ENCODE results near the gene TCFL5.

The TCFL5 gene

DNA sequence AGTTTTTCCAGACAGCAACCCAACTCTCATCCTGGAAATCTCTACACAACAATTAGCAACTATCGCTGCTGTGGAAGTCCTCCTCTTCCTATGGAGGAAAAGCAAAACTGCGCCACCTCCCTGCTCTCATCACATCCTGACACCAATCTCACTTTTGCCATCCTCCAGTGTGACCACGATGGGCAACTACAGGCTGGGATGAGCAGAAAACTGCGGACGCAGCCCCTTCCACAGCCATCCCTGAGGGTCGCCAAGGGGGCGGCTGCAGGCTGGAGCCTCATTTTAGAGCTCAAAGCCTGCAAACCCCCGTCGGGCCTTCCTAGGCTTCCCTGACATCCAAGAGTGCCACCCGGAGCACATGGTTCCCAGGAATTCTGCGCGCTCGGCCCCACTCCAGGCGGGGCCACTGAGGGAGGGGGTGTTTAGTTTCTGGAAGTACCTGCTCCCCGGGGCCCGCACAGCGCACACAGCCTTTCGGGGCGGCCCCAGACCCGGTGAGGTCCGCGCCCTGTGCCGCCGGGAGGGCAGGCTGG, 1.2 kb downstream of the TCFL5 start (continued):
- TF ChIP-seq, protein P1, sequence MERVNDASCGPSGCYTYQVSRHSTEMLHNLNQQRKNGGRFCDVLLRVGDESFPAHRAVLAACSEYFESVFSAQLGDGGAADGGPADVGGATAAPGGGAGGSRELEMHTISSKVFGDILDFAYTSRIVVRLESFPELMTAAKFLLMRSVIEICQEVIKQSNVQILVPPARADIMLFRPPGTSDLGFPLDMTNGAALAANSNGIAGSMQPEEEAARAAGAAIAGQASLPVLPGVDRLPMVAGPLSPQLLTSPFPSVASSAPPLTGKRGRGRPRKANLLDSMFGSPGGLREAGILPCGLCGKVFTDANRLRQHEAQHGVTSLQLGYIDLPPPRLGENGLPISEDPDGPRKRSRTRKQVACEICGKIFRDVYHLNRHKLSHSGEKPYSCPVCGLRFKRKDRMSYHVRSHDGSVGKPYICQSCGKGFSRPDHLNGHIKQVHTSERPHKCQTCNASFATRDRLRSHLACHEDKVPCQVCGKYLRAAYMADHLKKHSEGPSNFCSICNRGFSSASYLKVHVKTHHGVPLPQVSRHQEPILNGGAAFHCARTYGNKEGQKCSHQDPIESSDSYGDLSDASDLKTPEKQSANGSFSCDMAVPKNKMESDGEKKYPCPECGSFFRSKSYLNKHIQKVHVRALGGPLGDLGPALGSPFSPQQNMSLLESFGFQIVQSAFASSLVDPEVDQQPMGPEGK (tag by site-specific recombination; IDR thresholded peaks at IDR 0.05), result peak; percentile 37; the same call in 1 of the 2 replicates
- peak; percentile 40 for TF ChIP-seq GLIS2 (tag by site-specific recombination; IDR thresholded peaks at IDR 0.05)
- no peak for TF ChIP-seq ZNF404 (tag by site-specific recombination; IDR thresholded peaks at IDR 0.05)
- TF ChIP-seq ZFP41 (tag by site-specific recombination; IDR thresholded peaks at IDR 0.05; ENCODE audit: borderline replicate concordance), result no peak
- TF ChIP-seq KLF8 (tag by site-specific recombination; IDR thresholded peaks at IDR 0.05), result peak; percentile 28; the same call in 1 of the 2 replicates
- TF ChIP-seq, protein P2, sequence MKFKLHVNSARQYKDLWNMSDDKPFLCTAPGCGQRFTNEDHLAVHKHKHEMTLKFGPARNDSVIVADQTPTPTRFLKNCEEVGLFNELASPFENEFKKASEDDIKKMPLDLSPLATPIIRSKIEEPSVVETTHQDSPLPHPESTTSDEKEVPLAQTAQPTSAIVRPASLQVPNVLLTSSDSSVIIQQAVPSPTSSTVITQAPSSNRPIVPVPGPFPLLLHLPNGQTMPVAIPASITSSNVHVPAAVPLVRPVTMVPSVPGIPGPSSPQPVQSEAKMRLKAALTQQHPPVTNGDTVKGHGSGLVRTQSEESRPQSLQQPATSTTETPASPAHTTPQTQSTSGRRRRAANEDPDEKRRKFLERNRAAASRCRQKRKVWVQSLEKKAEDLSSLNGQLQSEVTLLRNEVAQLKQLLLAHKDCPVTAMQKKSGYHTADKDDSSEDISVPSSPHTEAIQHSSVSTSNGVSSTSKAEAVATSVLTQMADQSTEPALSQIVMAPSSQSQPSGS (tag by site-specific recombination; IDR thresholded peaks at IDR 0.05; ENCODE audit: low read depth), result no peak
- peak; percentile 55; the same call in 1 of the 2 replicates for TF ChIP-seq ZNF600 (tag by site-specific recombination; IDR thresholded peaks at IDR 0.05)
- TF ChIP-seq, protein P3, sequence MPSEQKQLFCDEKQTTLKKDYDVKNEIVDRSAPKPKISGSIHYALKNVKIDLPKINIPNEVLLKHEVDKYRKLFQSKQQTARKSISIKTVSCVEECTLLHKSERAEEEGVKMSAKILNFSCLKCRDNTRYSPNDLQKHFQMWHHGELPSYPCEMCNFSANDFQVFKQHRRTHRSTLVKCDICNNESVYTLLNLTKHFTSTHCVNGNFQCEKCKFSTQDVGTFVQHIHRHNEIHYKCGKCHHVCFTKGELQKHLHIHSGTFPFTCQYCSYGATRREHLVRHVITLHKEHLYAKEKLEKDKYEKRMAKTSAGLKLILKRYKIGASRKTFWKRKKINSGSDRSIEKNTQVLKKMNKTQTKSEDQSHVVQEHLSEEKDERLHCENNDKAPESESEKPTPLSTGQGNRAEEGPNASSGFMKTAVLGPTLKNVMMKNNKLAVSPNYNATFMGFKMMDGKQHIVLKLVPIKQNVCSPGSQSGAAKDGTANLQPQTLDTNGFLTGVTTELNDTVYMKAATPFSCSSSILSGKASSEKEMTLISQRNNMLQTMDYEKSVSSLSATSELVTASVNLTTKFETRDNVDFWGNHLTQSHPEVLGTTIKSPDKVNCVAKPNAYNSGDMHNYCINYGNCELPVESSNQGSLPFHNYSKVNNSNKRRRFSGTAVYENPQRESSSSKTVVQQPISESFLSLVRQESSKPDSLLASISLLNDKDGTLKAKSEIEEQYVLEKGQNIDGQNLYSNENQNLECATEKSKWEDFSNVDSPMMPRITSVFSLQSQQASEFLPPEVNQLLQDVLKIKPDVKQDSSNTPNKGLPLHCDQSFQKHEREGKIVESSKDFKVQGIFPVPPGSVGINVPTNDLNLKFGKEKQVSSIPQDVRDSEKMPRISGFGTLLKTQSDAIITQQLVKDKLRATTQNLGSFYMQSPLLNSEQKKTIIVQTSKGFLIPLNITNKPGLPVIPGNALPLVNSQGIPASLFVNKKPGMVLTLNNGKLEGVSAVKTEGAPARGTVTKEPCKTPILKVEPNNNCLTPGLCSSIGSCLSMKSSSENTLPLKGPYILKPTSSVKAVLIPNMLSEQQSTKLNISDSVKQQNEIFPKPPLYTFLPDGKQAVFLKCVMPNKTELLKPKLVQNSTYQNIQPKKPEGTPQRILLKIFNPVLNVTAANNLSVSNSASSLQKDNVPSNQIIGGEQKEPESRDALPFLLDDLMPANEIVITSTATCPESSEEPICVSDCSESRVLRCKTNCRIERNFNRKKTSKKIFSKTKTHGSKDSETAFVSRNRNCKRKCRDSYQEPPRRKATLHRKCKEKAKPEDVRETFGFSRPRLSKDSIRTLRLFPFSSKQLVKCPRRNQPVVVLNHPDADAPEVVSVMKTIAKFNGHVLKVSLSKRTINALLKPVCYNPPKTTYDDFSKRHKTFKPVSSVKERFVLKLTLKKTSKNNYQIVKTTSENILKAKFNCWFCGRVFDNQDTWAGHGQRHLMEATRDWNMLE (tag by site-specific recombination; conservative IDR thresholded peaks at IDR 0.05; ENCODE audit: low read depth), result no peak
- TF ChIP-seq, protein P4, sequence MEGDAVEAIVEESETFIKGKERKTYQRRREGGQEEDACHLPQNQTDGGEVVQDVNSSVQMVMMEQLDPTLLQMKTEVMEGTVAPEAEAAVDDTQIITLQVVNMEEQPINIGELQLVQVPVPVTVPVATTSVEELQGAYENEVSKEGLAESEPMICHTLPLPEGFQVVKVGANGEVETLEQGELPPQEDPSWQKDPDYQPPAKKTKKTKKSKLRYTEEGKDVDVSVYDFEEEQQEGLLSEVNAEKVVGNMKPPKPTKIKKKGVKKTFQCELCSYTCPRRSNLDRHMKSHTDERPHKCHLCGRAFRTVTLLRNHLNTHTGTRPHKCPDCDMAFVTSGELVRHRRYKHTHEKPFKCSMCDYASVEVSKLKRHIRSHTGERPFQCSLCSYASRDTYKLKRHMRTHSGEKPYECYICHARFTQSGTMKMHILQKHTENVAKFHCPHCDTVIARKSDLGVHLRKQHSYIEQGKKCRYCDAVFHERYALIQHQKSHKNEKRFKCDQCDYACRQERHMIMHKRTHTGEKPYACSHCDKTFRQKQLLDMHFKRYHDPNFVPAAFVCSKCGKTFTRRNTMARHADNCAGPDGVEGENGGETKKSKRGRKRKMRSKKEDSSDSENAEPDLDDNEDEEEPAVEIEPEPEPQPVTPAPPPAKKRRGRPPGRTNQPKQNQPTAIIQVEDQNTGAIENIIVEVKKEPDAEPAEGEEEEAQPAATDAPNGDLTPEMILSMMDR (tag by site-specific recombination; IDR thresholded peaks at IDR 0.05), result peak; percentile 80
- peak; percentile 69; the same call in 1 of the 2 replicates for TF ChIP-seq ZNF561 (tag by site-specific recombination; IDR thresholded peaks at IDR 0.05; ENCODE audit: borderline replicate concordance)
- no peak for TF ChIP-seq ZBTB1 (tag by site-specific recombination; IDR thresholded peaks at IDR 0.05)
- 0 out of 2 replicates have a peak, but pooled peaks have one; percentile 27 for TF ChIP-seq KLF16 (tag by site-specific recombination; IDR thresholded peaks at IDR 0.05)
- no peak for TF ChIP-seq SP7 (tag by site-specific recombination; IDR thresholded peaks at IDR 0.05)
- no peak for TF ChIP-seq ZNF555 (tag by site-specific recombination; conservative IDR thresholded peaks at IDR 0.05)
- no peak for TF ChIP-seq ZNF585B (tag by site-specific recombination; IDR thresholded peaks at IDR 0.05)
- TF ChIP-seq MZF1 (tag by site-specific recombination; IDR thresholded peaks at IDR 0.05; ENCODE audit: borderline replicate concordance), result no peak
- TF ChIP-seq SP2 (tag by site-specific recombination; IDR thresholded peaks at IDR 0.05), result peak; percentile 37
- TF ChIP-seq ZNF266 (tag by site-specific recombination; IDR thresholded peaks at IDR 0.05; ENCODE audit: low read depth), result no peak
- peak; percentile 26; the same call in 1 of the 2 replicates for TF ChIP-seq ZNF335 (tag by site-specific recombination; conservative IDR thresholded peaks at IDR 0.05)
- peak; percentile 64; the same call in 1 of the 2 replicates for TF ChIP-seq ZFP37 (tag by site-specific recombination; IDR thresholded peaks at IDR 0.05)
- TF ChIP-seq ZFP69B (tag by site-specific recombination; IDR thresholded peaks at IDR 0.05), result peak; percentile 38; the same call in 1 of the 2 replicates
- TF ChIP-seq ZBTB20 (tag by site-specific recombination; IDR thresholded peaks at IDR 0.05), result peak; percentile 89
- no peak for TF ChIP-seq REPIN1 (tag by site-specific recombination; IDR thresholded peaks at IDR 0.05; ENCODE audit: low read depth)
- peak; percentile 94 for TF ChIP-seq PRDM1 (tag by site-specific recombination; IDR thresholded peaks at IDR 0.05)
